ENCODE data around the gene TTI1. TPM values are rescaled to one million over a fixed set of nuclear protein-coding genes. Genes with fewer than 3 reads are reported as not detected.
"Not testable (repeated sequence)": the region's sequence is repeated elsewhere in the genome, so short reads cannot be mapped to it uniquely, and the experiment has no call there.

TTI1 gene
- total RNA-seq, 6 experiments from 2014 or later: 11.8 to 17.9 (median 14.1) TPM

- peaks cover 20% of the 10 kb centered on the region for H3K27me3 Mint-ChIP-seq (ENCODE audit: insufficient read depth)
- no peaks in the 10 kb centered on the region for H3K36me3 Mint-ChIP-seq (ENCODE audit: low read depth)
- TF ChIP-seq CTCF (IDR thresholded peaks at IDR 0.05): no peak
- H3K9me3 Mint-ChIP-seq: peaks cover 6% of the 10 kb centered on the region; the same call in 1 of the 2 replicates
- H3K27ac Mint-ChIP-seq: no peak overlapping the region
- H3K4me3 Mint-ChIP-seq: no peak overlapping the region
- no peak for DNase-seq
- 0 out of 2 replicates have a peak, but pooled peaks cover 4% of the 10 kb centered on the region for H3K4me1 Mint-ChIP-seq (ENCODE audit: low read depth)
These were observed 62.4 kb downstream of the TTI1 start for GRCh38 chr20:37970856-37971245.

GRCh38 chr20:37969949-37970855 is 63.1 kb downstream of the TTI1 start:
- no peak overlapping the region for H3K27ac Mint-ChIP-seq
- H3K4me3 Mint-ChIP-seq: no peak overlapping the region
- H3K36me3 Mint-ChIP-seq (ENCODE audit: low read depth): no peaks in the 10 kb centered on the region
- H3K4me1 Mint-ChIP-seq (ENCODE audit: low read depth): 0 out of 2 replicates have a peak, but pooled peaks cover 4% of the 10 kb centered on the region
- TF ChIP-seq CTCF (IDR thresholded peaks at IDR 0.05): no peak
- H3K9me3 Mint-ChIP-seq: peaks cover 6% of the 10 kb centered on the region; the same call in 1 of the 2 replicates
- peaks cover 20% of the 10 kb centered on the region for H3K27me3 Mint-ChIP-seq (ENCODE audit: insufficient read depth)
- DNase-seq: no peak

- no peak overlapping the region for H3K4me3 Mint-ChIP-seq
- TF ChIP-seq CTCF (IDR thresholded peaks at IDR 0.05): no peak
- 0 out of 2 replicates have a peak, but pooled peaks cover 4% of the 10 kb centered on the region for H3K4me1 Mint-ChIP-seq (ENCODE audit: low read depth)
- no peak overlapping the region for H3K27ac Mint-ChIP-seq
- peaks cover 25% of the 10 kb centered on the region for H3K27me3 Mint-ChIP-seq (ENCODE audit: insufficient read depth)
- H3K9me3 Mint-ChIP-seq: peaks cover 6% of the 10 kb centered on the region; the same call in 1 of the 2 replicates
- H3K36me3 Mint-ChIP-seq (ENCODE audit: low read depth): no peaks in the 10 kb centered on the region
- DNase-seq: no peak
These were observed 64.3 kb downstream of the TTI1 start for GRCh38 chr20:37968841-37969401.

- not testable (repeated sequence) for H3K36me3 Mint-ChIP-seq (ENCODE audit: low read depth); H3K9me3 Mint-ChIP-seq; H3K4me1 Mint-ChIP-seq (ENCODE audit: low read depth); H3K4me3 Mint-ChIP-seq; DNase-seq; H3K27ac Mint-ChIP-seq
- H3K27me3 Mint-ChIP-seq (ENCODE audit: insufficient read depth): peaks cover 15% of the 10 kb centered on the region
These were observed 69.8 kb downstream of the TTI1 start for GRCh38 chr20:37963483-37963882.

- no peak for TF ChIP-seq CTCF (IDR thresholded peaks at IDR 0.05)
- Mint-ChIP-seq H3K4me3 (no peak overlapping the region), H3K4me1 (ENCODE audit: low read depth) (no peaks in the 10 kb centered on the region), H3K36me3 (ENCODE audit: low read depth) (no peaks in the 10 kb centered on the region), H3K27ac (no peak overlapping the region), H3K9me3 (no peaks in the 10 kb centered on the region), H3K27me3 (ENCODE audit: insufficient read depth) (peaks cover 32% of the 10 kb centered on the region)
- no peak for DNase-seq
These were observed 72.2 kb downstream of the TTI1 start for GRCh38 chr20:37961066-37961465.
